Endothelial cell of umbilical vein (primary cell): Measurements from ENCODE around the gene EDEM1.
A peak's percentile ranks its signal among the peaks of the same experiment; 100 is the strongest.

Experiments
- CTCF ChIP-seq, 2 donors: IDR thresholded peaks; 1 replicate in 1 of 2; 2 replicates in 1 of 2; pipeline ENCODE4 v1.5.1; 2011; ENCODE audit warnings: low read length in 2 of 2, mild to moderate bottlenecking in 2 of 2, moderate library complexity in 2 of 2, control low read depth in 1 of 2, inconsistent platforms in 1 of 2, low read depth in 1 of 2; ENCODE audit not compliant: insufficient read depth in 1 of 2; ENCODE audit errors: extremely low read depth in 1 of 2
- EZH2 ChIP-seq: IDR thresholded peaks from 2 replicates; pipeline ENCODE4 v1.6.1; 2012; ENCODE audit warnings: borderline replicate concordance, low read depth, mild to moderate bottlenecking, moderate library complexity, low read length, inconsistent platforms; ENCODE audit not compliant: severe bottlenecking
- POLR2AphosphoS5 ChIP-seq: IDR thresholded peaks from 2 replicates; pipeline ENCODE4 v1.6.1; 2012; ENCODE audit warnings: low read depth, mild to moderate bottlenecking, control low read depth, low read length, moderate library complexity; ENCODE audit not compliant: insufficient read depth

GRCh38 chr3:5194801-5195509 is 7.4 kb downstream of the EDEM1 start:
- TF ChIP-seq CTCF (IDR thresholded peaks at IDR 0.05; ENCODE audit: extremely low read depth in 1 of 2, insufficient read depth in 1 of 2, low read depth in 1 of 2, low read length in 2 of 2) (no peak), POLR2AphosphoS5 (peak; percentile 54), EZH2 (no peak)
